ENCODE measurements around the gene KRTAP10-6. TPM values are rescaled to one million over a fixed set of nuclear protein-coding genes. Genes with fewer than 3 reads are reported as not detected.

The KRTAP10-6 gene
- polyA plus RNA-seq, 1 of the 3 experiments (the other 2 are of a cell fraction), result not detected

GRCh38 chr21:44636209-44637017, 44.1 kb upstream of the KRTAP10-6 start:
- no peak overlapping the region for H3K27ac ChIP-seq (ENCODE audit: low read depth in 2 of 2, low read length in 1 of 2)
- no peaks in the 10 kb centered on the region for H3F3A ChIP-seq (replicated peaks; ENCODE audit: insufficient read depth)
- ChIA-PET POLR2A (no interaction called here), CTCF (no interaction called here)
- WGBS (ENCODE audit: low lambda C conversion rate), result 12% methylated on average over 15 of the region's 15 CpGs
- H3K4me2 ChIP-seq, result no peak overlapping the region
- no peaks in the 10 kb centered on the region; a peak in 1 of 4 replicates for H3K4me1 ChIP-seq (ENCODE audit: control insufficient read depth in 1 of 2, insufficient read depth in 2 of 2, low read depth in 1 of 2, low read length in 1 of 2)
- no peak for TF ChIP-seq REST (IDR thresholded peaks at IDR 0.05; ENCODE audit: low read depth, low read length)
- no peak for TF ChIP-seq RXRA (IDR thresholded peaks at IDR 0.05; ENCODE audit: borderline replicate concordance, low read depth)
- no peak for TF ChIP-seq RAD21 (IDR thresholded peaks at IDR 0.05; ENCODE audit: low read length)
- TF ChIP-seq GABPA (IDR thresholded peaks at IDR 0.05; ENCODE audit: low read depth), result no peak
- no peak for TF ChIP-seq EP300 (IDR thresholded peaks at IDR 0.05; ENCODE audit: borderline replicate concordance in 1 of 2, low read depth in 1 of 2, low read length in 1 of 2)
- no peak for TF ChIP-seq MEF2A (IDR thresholded peaks at IDR 0.05; ENCODE audit: borderline replicate concordance, low read depth)
- no peak for TF ChIP-seq RCOR1 (IDR thresholded peaks at IDR 0.05; ENCODE audit: low read length)
- TF ChIP-seq EZH2phosphoT487 (IDR thresholded peaks at IDR 0.05; ENCODE audit: borderline replicate concordance, low read depth), result no peak
- no peak for TF ChIP-seq SMC3 (IDR thresholded peaks at IDR 0.05; ENCODE audit: low read depth, low read length)
- H3K4me3 ChIP-seq (ENCODE audit: low read depth in 2 of 2, low read length in 1 of 2), result no peak overlapping the region
- 0 out of 2 replicates have a peak, but pooled peaks cover 6% of the 10 kb centered on the region for H3K9me3 ChIP-seq
- no peak overlapping the region for H3K9ac ChIP-seq
- no peaks in the 10 kb centered on the region for H4K20me1 ChIP-seq (ENCODE audit: insufficient read depth)
- H3K79me2 ChIP-seq (ENCODE audit: insufficient read depth), result no peaks in the 10 kb centered on the region
- H3K36me3 ChIP-seq (replicated peaks in 1 of 2; ENCODE audit: control insufficient read depth in 1 of 2, insufficient read depth in 2 of 2, low read length in 1 of 2), result no peaks in the 10 kb centered on the region
- no peak overlapping the region for H2AFZ ChIP-seq (ENCODE audit: low read depth)
- peaks cover 7% of the 10 kb centered on the region; the same call in 1 of the 2 replicates for H3K27me3 ChIP-seq (ENCODE audit: insufficient read depth)
- DNase-seq, result no peak
- no peaks in the 10 kb centered on the region for H3K9me2 ChIP-seq

GRCh38 chr21:44632067-44632466, 39.8 kb upstream of the KRTAP10-6 start:
- H3K9me3 ChIP-seq, result 0 out of 2 replicates have a peak, but pooled peaks cover 6% of the 10 kb centered on the region
- no peaks in the 10 kb centered on the region for H4K20me1 ChIP-seq (ENCODE audit: insufficient read depth)
- H3K9me2 ChIP-seq, result no peaks in the 10 kb centered on the region
- DNase-seq, result no peak
- ChIA-PET POLR2A (no interaction called here), CTCF (no interaction called here)
- H3F3A ChIP-seq (replicated peaks; ENCODE audit: insufficient read depth), result no peaks in the 10 kb centered on the region
- H3K27ac ChIP-seq (ENCODE audit: low read depth in 2 of 2, low read length in 1 of 2), result no peak overlapping the region
- peaks cover 8% of the 10 kb centered on the region; the same call in 1 of the 2 replicates for H3K27me3 ChIP-seq (ENCODE audit: insufficient read depth)
- no peaks in the 10 kb centered on the region for H3K36me3 ChIP-seq (replicated peaks in 1 of 2; ENCODE audit: control insufficient read depth in 1 of 2, insufficient read depth in 2 of 2, low read length in 1 of 2)
- H3K4me2 ChIP-seq, result no peak overlapping the region
- H3K4me1 ChIP-seq (ENCODE audit: control insufficient read depth in 1 of 2, insufficient read depth in 2 of 2, low read depth in 1 of 2, low read length in 1 of 2), result no peaks in the 10 kb centered on the region; a peak in 1 of 4 replicates
- 24% methylated on average over 1 of the region's 1 CpG for WGBS (ENCODE audit: low lambda C conversion rate)
- no peak overlapping the region for H3K9ac ChIP-seq
- no peaks in the 10 kb centered on the region for H3K79me2 ChIP-seq (ENCODE audit: insufficient read depth)
- no peak overlapping the region for H3K4me3 ChIP-seq (ENCODE audit: low read depth in 2 of 2, low read length in 1 of 2)
- no peak overlapping the region for H2AFZ ChIP-seq (ENCODE audit: low read depth)
- TF ChIP-seq GATA2 (CRISPR knock-in tag; IDR thresholded peaks at IDR 0.05), result no peak
- no peak for TF ChIP-seq RCOR1 (IDR thresholded peaks at IDR 0.05; ENCODE audit: low read length)
- TF ChIP-seq POLR2AphosphoS5 (IDR thresholded peaks at IDR 0.05; ENCODE audit: low read depth, low read length), result no peak
- TF ChIP-seq EP300 (IDR thresholded peaks at IDR 0.05; ENCODE audit: borderline replicate concordance in 1 of 2, low read depth in 1 of 2, low read length in 1 of 2), result no peak
- TF ChIP-seq RFX5 (IDR thresholded peaks at IDR 0.05; ENCODE audit: low read length), result no peak
- TF ChIP-seq REST (IDR thresholded peaks at IDR 0.05; ENCODE audit: low read depth, low read length), result no peak
- TF ChIP-seq EZH2phosphoT487 (IDR thresholded peaks at IDR 0.05; ENCODE audit: borderline replicate concordance, low read depth), result no peak
- no peak for TF ChIP-seq CHD2 (IDR thresholded peaks at IDR 0.05; ENCODE audit: low read length, partially characterized antibody)
- no peak for TF ChIP-seq MXI1 (IDR thresholded peaks at IDR 0.05; ENCODE audit: low read depth, low read length)
- TF ChIP-seq IRF3 (IDR thresholded peaks at IDR 0.05; ENCODE audit: low read depth, low read length), result no peak
- no peak for TF ChIP-seq TAF1 (IDR thresholded peaks at IDR 0.05; ENCODE audit: borderline replicate concordance, low read depth, low read length)
- TF ChIP-seq TEAD4 (IDR thresholded peaks at IDR 0.05; ENCODE audit: borderline replicate concordance, insufficient read depth), result no peak
- no peak for TF ChIP-seq RAD21 (IDR thresholded peaks at IDR 0.05; ENCODE audit: low read length)
- no peak for TF ChIP-seq SMC3 (IDR thresholded peaks at IDR 0.05; ENCODE audit: low read depth, low read length)
